Stomach (tissue), 9 donors: Measurements from ENCODE around the gene ALDH18A1. TPM values are rescaled to one million over a fixed set of nuclear protein-coding genes. Genes with fewer than 3 reads are reported as not detected.
A peak's percentile ranks its signal among the peaks of the same experiment; 100 is the strongest.

ENCODE experiments used
- DNase-seq, 2 donors: peaks; one replicate each; pipeline versions ENCODE4 v3.0.0 to v3.0.0-alpha.2; 2013 to 2019
- H3K27ac ChIP-seq, 5 donors: fragments of 200-600 bp in 4 of 5; sonication (generic) in 4 of 5; one replicate each; pipeline ENCODE4 v1.5.1; 2013 to 2019; ENCODE audit warnings: mild to moderate bottlenecking in 1 of 5, moderate library complexity in 1 of 5
- H3K27me3 ChIP-seq, 3 donors: fragments of 200-600 bp; sonication (generic); one replicate each; pipeline ENCODE4 v1.5.1; 2017 to 2019; ENCODE audit warnings: mixed run types in 1 of 3
- H3K36me3 ChIP-seq, 4 donors: fragments of 200-600 bp; sonication (generic); 1 replicate in 3 of 4; 2 replicates in 1 of 4; pipeline ENCODE4 v1.5.1; 2016 to 2019
- H3K4me1 ChIP-seq, 4 donors: fragments of 200-600 bp; sonication (generic); one replicate each; pipeline ENCODE4 v1.5.1; 2016 to 2019
- H3K4me3 ChIP-seq, 4 donors: fragments of 200-600 bp; sonication (generic) in 3 of 4; one replicate each; pipeline ENCODE4 v1.5.1; 2016 to 2019; ENCODE audit warnings: mild to moderate bottlenecking in 1 of 4
- H3K9me3 ChIP-seq, 4 donors: fragments of 200-600 bp; sonication (generic); one replicate each; pipeline ENCODE4 v1.5.1; 2016 to 2019
- CTCF ChIP-seq, 7 experiments: fragments of 450-650 bp in 4 of 7; fragments of 200-600 bp in 3 of 7; sonication (generic) in 3 of 7; IDR thresholded peaks; one replicate each; pipeline ENCODE4 v1.5.1; 2016 to 2019; ENCODE audit warnings: antibody characterized with exemption in 7 of 7, control low read depth in 2 of 7, mild to moderate bottlenecking in 1 of 7
- EP300 ChIP-seq: sonication (generic); formaldehyde crosslinking; IDR thresholded peaks from one replicate; pipeline ENCODE4 v1.6.1; 2017; ENCODE audit warnings: antibody characterized with exemption
- POLR2A ChIP-seq, 4 donors: fragments of 450-650 bp; IDR thresholded peaks; one replicate each; pipeline ENCODE4 v1.6.1; 2016; ENCODE audit warnings: antibody characterized with exemption in 4 of 4, control low read depth in 2 of 4, mild to moderate bottlenecking in 1 of 4, moderate library complexity in 1 of 4
- POLR2AphosphoS5 ChIP-seq, 3 donors: sonication (generic); formaldehyde crosslinking; IDR thresholded peaks; one replicate each; pipeline ENCODE4 v1.6.1; 2016; ENCODE audit warnings: antibody characterized with exemption in 3 of 3
- WGBS, 5 donors: extraction: QIAGEN DNeasy Blood & Tissue Kit in 3 of 5; methylation state at CpG; one replicate each; pipeline versions ENCODE4 v1.1.5 to v1.1.7; 2013 to 2018; 5-methylcytosine and 5-hydroxymethylcytosine counted together
- intact Hi-C: fragments of 100-400 bp; cut with DNase I; formaldehyde crosslinking; loops from one replicate; pipeline ENCODE4 v1.15.1; 2023; ENCODE audit warnings: low total_unique reads
- polyA plus RNA-seq, 3 donors: library from polyadenylated mRNA; stranded (reverse); fragments of 200-250 nt; gene quantifications; one replicate each; pipeline ENCODE4 v1.2.3, GENCODE V29; 2013
- total RNA-seq, 5 donors: library from RNA; depleted of rRNA; stranded (reverse); fragments of >200 nt; gene quantifications; one replicate each; pipeline versions ENCODE4 v1.1.0 to v1.2.3, GENCODE V29; 2014 to 2016
- donor health status: healthy with polysubstance abuse.
- donor health status: Bipolar disorder and iron deficiency.
- donor health status: healthy.

Gene ALDH18A1
- total and polyA plus RNA-seq, 8 donors, result 11.3 to 87.6 (median 27.5) TPM

- H3K36me3 ChIP-seq, result peaks cover 18 to 72% (median 66%) of the 10 kb centered on the region in 4 donors
- WGBS, 5 donors, result 56 to 76% (median 67%) methylated on average over 2 of the region's 2 CpGs
- no peak overlapping the region for H3K4me3 ChIP-seq
- no peaks in the 10 kb centered on the region for H3K27me3 ChIP-seq
- H3K9me3 ChIP-seq, result peaks cover 0 to 6% (median 0%) of the 10 kb centered on the region in 4 donors
- TF ChIP-seq EP300, result no peak
- no peak for TF ChIP-seq POLR2AphosphoS5 (IDR thresholded peaks at IDR 0.05)
- TF ChIP-seq POLR2A (IDR thresholded peaks at IDR 0.05), result no peak
- no peak for TF ChIP-seq CTCF (IDR thresholded peaks at IDR 0.05)
- intact Hi-C loops, result no loop called here
- no peak for DNase-seq
- no peak overlapping the region for H3K27ac ChIP-seq
- H3K4me1 ChIP-seq, result peaks cover 0 to 34% (median 30%) of the 10 kb centered on the region in 4 donors
Measured at GRCh38 chr10:95650232-95650631, 6.3 kb downstream of the ALDH18A1 start.

DNA sequence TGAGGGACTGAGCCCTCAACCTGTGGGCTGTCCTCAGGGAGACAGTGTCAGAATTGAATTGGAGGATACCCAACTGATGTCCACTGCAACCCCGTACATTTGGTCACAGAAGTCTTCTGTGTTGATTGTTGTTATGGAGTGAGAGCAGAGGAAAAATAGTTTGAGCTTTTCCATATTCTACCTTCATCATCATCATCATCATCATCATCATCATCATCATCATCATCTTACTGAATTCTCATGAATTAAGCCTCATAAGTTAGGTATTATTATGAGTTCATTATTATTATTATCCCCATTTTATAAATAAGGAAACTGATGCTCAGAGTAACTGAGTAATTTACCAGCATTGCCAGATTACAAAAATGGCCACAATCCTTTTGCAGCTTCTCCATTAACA lies 8.4 kb downstream of the ALDH18A1 start:
- TF ChIP-seq EP300 (no peak), CTCF (IDR thresholded peaks at IDR 0.05) (no peak), POLR2AphosphoS5 (IDR thresholded peaks at IDR 0.05) (no peak), POLR2A (IDR thresholded peaks at IDR 0.05) (no peak)
- Histone ChIP-seq H3K4me3 (no peak overlapping the region), H3K27ac (no peak overlapping the region), H3K36me3 (peaks cover 18 to 90% (median 71%) of the 10 kb centered on the region in 4 donors), H3K4me1 (peaks cover 0 to 15% (median 12%) of the 10 kb centered on the region in 4 donors), H3K9me3 (peaks cover 0 to 6% (median 0%) of the 10 kb centered on the region in 4 donors), H3K27me3 (no peaks in the 10 kb centered on the region)
- DNase-seq, result no peak
- intact Hi-C loops, result no loop called here
- 90 to 98% (median 96%) methylated on average over 1 of the region's 1 CpG for WGBS, 5 donors

DNA sequence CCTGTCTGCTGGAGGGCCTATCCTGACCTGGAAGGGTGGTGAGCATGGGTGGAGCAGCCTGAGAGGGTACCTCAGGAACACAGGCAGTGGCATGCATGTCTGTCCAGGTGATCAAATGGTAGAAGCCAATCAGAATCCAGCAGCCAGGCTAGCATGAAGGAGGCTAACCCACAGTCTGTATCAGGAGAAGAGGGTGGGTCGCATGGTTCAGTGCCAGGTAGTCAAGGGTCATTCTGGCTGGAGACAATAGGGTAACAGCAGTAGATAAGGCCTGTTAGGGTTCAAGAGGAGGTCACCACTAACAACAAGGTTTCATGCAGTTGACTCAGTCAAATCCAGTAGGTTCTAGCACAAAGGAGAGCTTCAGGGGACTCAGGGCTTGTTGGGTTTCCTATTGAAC lies 10.4 kb downstream of the ALDH18A1 start:
- H3K36me3 ChIP-seq, result peaks cover 26 to 90% (median 72%) of the 10 kb centered on the region in 4 donors
- 49 to 76% (median 57%) methylated on average over 1 of the region's 1 CpG for WGBS, 5 donors
- peak in 1 of 2 donors; percentile 39 for DNase-seq

GRCh38 chr10:95644901-95645300 lies 11.6 kb downstream of the ALDH18A1 start:
- Histone ChIP-seq H3K27me3 (no peaks in the 10 kb centered on the region), H3K36me3 (peaks cover 34 to 90% (median 72%) of the 10 kb centered on the region in 4 donors), H3K9me3 (no peaks in the 10 kb centered on the region), H3K27ac (no peak overlapping the region), H3K4me3 (no peak overlapping the region), H3K4me1 (peaks cover 0 to 12% (median 10%) of the 10 kb centered on the region in 4 donors)
- TF ChIP-seq EP300, result no peak
- no peak for TF ChIP-seq POLR2AphosphoS5 (IDR thresholded peaks at IDR 0.05)
- no peak for TF ChIP-seq POLR2A (IDR thresholded peaks at IDR 0.05)
- intact Hi-C loops, result no loop called here
- 46 to 71% (median 54%) methylated on average over 1 of the region's 1 CpG for WGBS, 5 donors
- no peak for DNase-seq

More for the DNA sequence above, 10.4 kb downstream of the ALDH18A1 start:
- H3K4me1 ChIP-seq, result peaks cover 0 to 15% (median 12%) of the 10 kb centered on the region in 4 donors
- no peaks in the 10 kb centered on the region for H3K9me3 ChIP-seq
- TF ChIP-seq EP300 (no peak), POLR2AphosphoS5 (IDR thresholded peaks at IDR 0.05) (no peak), CTCF (IDR thresholded peaks at IDR 0.05) (no peak), POLR2A (IDR thresholded peaks at IDR 0.05) (no peak)
- H3K4me3 ChIP-seq, result no peak overlapping the region
- H3K27ac ChIP-seq, result no peak overlapping the region
- intact Hi-C loops, result no loop called here
- no peaks in the 10 kb centered on the region for H3K27me3 ChIP-seq

GRCh38 chr10:95640891-95641315 lies 15.6 kb downstream of the ALDH18A1 start:
- intact Hi-C loops, result no loop called here
- peaks cover 25 to 94% (median 81%) of the 10 kb centered on the region in 4 donors for H3K36me3 ChIP-seq
- 98 to 100% (median 100%) methylated on average over 1 of the region's 1 CpG for WGBS, 5 donors
- peaks cover 0 to 5% (median 4%) of the 10 kb centered on the region in 4 donors for H3K4me1 ChIP-seq
- no peak overlapping the region for H3K27ac ChIP-seq
- no peaks in the 10 kb centered on the region for H3K9me3 ChIP-seq
- H3K27me3 ChIP-seq, result no peaks in the 10 kb centered on the region
- TF ChIP-seq POLR2AphosphoS5 (IDR thresholded peaks at IDR 0.05), result no peak
- TF ChIP-seq EP300, result no peak
- no peak for TF ChIP-seq POLR2A (IDR thresholded peaks at IDR 0.05)
- no peak for TF ChIP-seq CTCF (IDR thresholded peaks at IDR 0.05)
- no peak overlapping the region for H3K4me3 ChIP-seq
- no peak for DNase-seq
